ENCODE data around the gene REG1B.

The REG1B gene

GRCh38 chr2:79105259-79105658, 17.5 kb upstream of the REG1B start:
- Histone ChIP-seq H3K9me2 (replicated peaks; ENCODE audit: insufficient read depth, low read length) (no peaks in the 10 kb centered on the region), H3K79me2 (ENCODE audit: low read length) (no peaks in the 10 kb centered on the region), H3K9ac (ENCODE audit: low read length) (no peak overlapping the region), H3K4me1 (ENCODE audit: low read length) (no peaks in the 10 kb centered on the region), H3K36me3 (replicated peaks; ENCODE audit: insufficient read depth, low read length) (no peaks in the 10 kb centered on the region), H3F3A (ENCODE audit: insufficient read depth, low read length) (no peaks in the 10 kb centered on the region), H3K9me3 (replicated peaks; ENCODE audit: insufficient read depth, low read length) (no peaks in the 10 kb centered on the region), H3K4me2 (ENCODE audit: low read depth, low read length) (no peak overlapping the region), H2AFZ (ENCODE audit: low read length) (no peak overlapping the region), H4K20me1 (ENCODE audit: insufficient read depth, low read length) (no peaks in the 10 kb centered on the region), H3K27ac (ENCODE audit: low read length) (no peak overlapping the region), H3K27me3 (replicated peaks; ENCODE audit: insufficient read depth, low read length) (no peaks in the 10 kb centered on the region), H3K4me3 (ENCODE audit: low read length) (no peak overlapping the region)
- TF ChIP-seq CTCF (IDR thresholded peaks at IDR 0.05; ENCODE audit: low read length): no peak
- DNase-seq: no peak

GRCh38 chr2:79103214-79103613, 15.4 kb upstream of the REG1B start:
- Histone ChIP-seq H3K27me3 (replicated peaks; ENCODE audit: insufficient read depth, low read length) (no peaks in the 10 kb centered on the region), H3K9me2 (replicated peaks; ENCODE audit: insufficient read depth, low read length) (no peaks in the 10 kb centered on the region), H3K36me3 (replicated peaks; ENCODE audit: insufficient read depth, low read length) (no peaks in the 10 kb centered on the region), H3K9me3 (replicated peaks; ENCODE audit: insufficient read depth, low read length) (no peaks in the 10 kb centered on the region), H4K20me1 (ENCODE audit: insufficient read depth, low read length) (no peaks in the 10 kb centered on the region), H3K79me2 (ENCODE audit: low read length) (no peaks in the 10 kb centered on the region), H3K4me3 (ENCODE audit: low read length) (no peak overlapping the region), H3F3A (ENCODE audit: insufficient read depth, low read length) (no peaks in the 10 kb centered on the region), H3K9ac (ENCODE audit: low read length) (no peak overlapping the region), H3K27ac (ENCODE audit: low read length) (no peak overlapping the region), H2AFZ (ENCODE audit: low read length) (no peak overlapping the region), H3K4me1 (ENCODE audit: low read length) (no peaks in the 10 kb centered on the region), H3K4me2 (ENCODE audit: low read depth, low read length) (no peak overlapping the region)
- TF ChIP-seq CTCF (IDR thresholded peaks at IDR 0.05; ENCODE audit: low read length) (no peak), EZH2 (optimal IDR thresholded peaks at IDR 0.05; ENCODE audit: low read depth, low read length) (no peak), EZH2phosphoT487 (IDR thresholded peaks at IDR 0.05; ENCODE audit: low read length) (no peak)
- DNase-seq: no peak

GRCh38 chr2:79101024-79101423, 13.2 kb upstream of the REG1B start:
- Histone ChIP-seq H3K9me3 (replicated peaks; ENCODE audit: insufficient read depth, low read length) (no peaks in the 10 kb centered on the region), H3K36me3 (replicated peaks; ENCODE audit: insufficient read depth, low read length) (no peaks in the 10 kb centered on the region), H4K20me1 (ENCODE audit: insufficient read depth, low read length) (no peaks in the 10 kb centered on the region), H3F3A (ENCODE audit: insufficient read depth, low read length) (no peaks in the 10 kb centered on the region), H3K9me2 (replicated peaks; ENCODE audit: insufficient read depth, low read length) (no peaks in the 10 kb centered on the region), H3K4me1 (ENCODE audit: low read length) (no peaks in the 10 kb centered on the region), H3K4me3 (ENCODE audit: low read length) (no peak overlapping the region), H3K4me2 (ENCODE audit: low read depth, low read length) (no peak overlapping the region), H3K9ac (ENCODE audit: low read length) (no peak overlapping the region), H2AFZ (ENCODE audit: low read length) (no peak overlapping the region), H3K27me3 (replicated peaks; ENCODE audit: insufficient read depth, low read length) (no peaks in the 10 kb centered on the region), H3K27ac (ENCODE audit: low read length) (no peak overlapping the region), H3K79me2 (ENCODE audit: low read length) (no peaks in the 10 kb centered on the region)
- no peak for DNase-seq
- no peak for TF ChIP-seq EZH2 (optimal IDR thresholded peaks at IDR 0.05; ENCODE audit: low read depth, low read length)
- no peak for TF ChIP-seq EZH2phosphoT487 (IDR thresholded peaks at IDR 0.05; ENCODE audit: low read length)
- TF ChIP-seq CTCF (IDR thresholded peaks at IDR 0.05; ENCODE audit: low read length): no peak

- Histone ChIP-seq H3K9ac (ENCODE audit: low read length) (no peak overlapping the region), H4K20me1 (ENCODE audit: insufficient read depth, low read length) (no peaks in the 10 kb centered on the region), H3K9me2 (replicated peaks; ENCODE audit: insufficient read depth, low read length) (no peaks in the 10 kb centered on the region), H3K36me3 (replicated peaks; ENCODE audit: insufficient read depth, low read length) (no peaks in the 10 kb centered on the region), H3K27ac (ENCODE audit: low read length) (no peak overlapping the region), H3K4me3 (ENCODE audit: low read length) (no peak overlapping the region), H3K79me2 (ENCODE audit: low read length) (no peaks in the 10 kb centered on the region), H2AFZ (ENCODE audit: low read length) (no peak overlapping the region), H3K4me1 (ENCODE audit: low read length) (no peaks in the 10 kb centered on the region), H3K9me3 (replicated peaks; ENCODE audit: insufficient read depth, low read length) (no peaks in the 10 kb centered on the region), H3K4me2 (ENCODE audit: low read depth, low read length) (no peak overlapping the region), H3F3A (ENCODE audit: insufficient read depth, low read length) (no peaks in the 10 kb centered on the region), H3K27me3 (replicated peaks; ENCODE audit: insufficient read depth, low read length) (no peaks in the 10 kb centered on the region)
- no peak for DNase-seq
- TF ChIP-seq EZH2 (optimal IDR thresholded peaks at IDR 0.05; ENCODE audit: low read depth, low read length) (no peak), CTCF (IDR thresholded peaks at IDR 0.05; ENCODE audit: low read length) (no peak), EZH2phosphoT487 (IDR thresholded peaks at IDR 0.05; ENCODE audit: low read length) (no peak)
These were observed 12.5 kb upstream of the REG1B start for GRCh38 chr2:79100285-79100684.

Measured in MM.1S (cell line).